Stimulated activated CD4-positive, alpha-beta T cell treated with anti-CD3 and anti-CD28 coated beads, Interleukin-15, amount 100 ng/mL, for 24 hours (primary cell): ENCODE results near the gene ODC1.

ENCODE experiments used
- DNase-seq: peaks from one replicate; pipeline ENCODE4 v3.0.0-alpha.2; 2020

Gene ODC1

DNA sequence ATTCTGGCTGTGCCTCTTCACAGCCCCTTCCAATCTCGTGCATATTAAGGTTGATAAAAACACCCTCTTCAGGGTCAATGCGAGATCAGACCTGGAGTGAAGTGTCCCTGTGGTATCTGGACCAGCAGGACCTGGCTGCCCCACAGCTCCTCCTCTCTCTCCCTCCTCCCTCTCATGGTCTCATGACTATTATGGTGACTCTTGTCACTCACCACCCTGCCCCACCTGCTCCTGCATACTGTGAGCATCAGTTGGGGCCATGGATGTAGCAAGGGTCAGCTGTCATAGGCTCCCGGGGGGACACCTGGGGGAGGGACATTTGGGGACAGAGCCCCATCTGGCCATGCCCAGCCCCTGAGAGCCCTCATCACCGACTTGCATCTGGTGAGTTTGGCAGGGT lies 50.2 kb downstream of the ODC1 start:
- DNase-seq, result no peak

DNA sequence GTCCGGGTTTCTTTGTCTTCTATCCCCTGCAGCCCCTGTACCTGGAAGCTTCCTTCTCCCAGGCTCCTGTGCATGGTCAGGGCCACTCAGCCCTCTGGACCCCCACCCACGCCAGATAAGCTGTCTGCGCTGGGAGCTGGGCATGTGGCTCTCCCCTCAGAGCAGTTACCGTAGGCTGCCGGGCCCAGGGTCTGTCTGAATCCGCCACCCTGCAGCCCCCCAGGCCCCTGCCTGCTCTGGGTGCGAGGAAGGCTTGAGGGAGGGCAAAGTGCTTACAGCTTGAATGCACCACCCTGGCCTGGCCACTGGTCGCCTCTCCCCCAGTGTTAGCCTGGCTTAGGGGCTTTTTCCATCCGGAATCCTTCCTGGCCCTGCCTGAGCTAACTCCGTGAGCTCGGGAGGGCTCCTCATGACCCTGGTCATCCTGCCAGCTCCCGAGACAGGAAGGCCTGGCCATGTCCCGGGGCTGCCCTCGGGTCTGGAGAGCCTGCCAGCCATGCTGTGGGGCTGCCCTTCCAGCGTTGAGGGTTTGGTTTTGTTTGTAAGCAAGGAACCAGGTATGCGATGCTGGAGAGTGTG lies 50.7 kb downstream of the ODC1 start:
- no peak for DNase-seq

DNA sequence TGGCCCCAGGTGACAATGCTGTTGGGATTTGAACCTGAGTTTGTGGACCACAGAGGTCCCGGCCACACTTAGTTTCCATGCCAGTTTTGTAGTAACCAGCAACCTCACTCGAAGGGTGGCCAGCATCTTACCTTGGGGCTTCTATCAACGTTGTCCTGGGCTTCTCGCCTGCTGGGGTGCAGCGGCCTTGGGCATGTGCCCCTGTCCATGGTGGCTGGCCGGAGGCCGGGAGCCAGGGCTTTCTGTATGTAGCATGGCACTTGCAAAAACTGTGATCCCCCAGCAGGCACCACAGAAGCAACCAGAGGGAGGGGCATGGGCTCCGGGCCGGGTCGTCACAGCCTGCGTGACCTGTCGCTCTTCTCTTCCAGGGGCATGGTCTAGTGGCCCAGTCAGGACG lies 51.7 kb downstream of the ODC1 start:
- DNase-seq, result no peak

DNA sequence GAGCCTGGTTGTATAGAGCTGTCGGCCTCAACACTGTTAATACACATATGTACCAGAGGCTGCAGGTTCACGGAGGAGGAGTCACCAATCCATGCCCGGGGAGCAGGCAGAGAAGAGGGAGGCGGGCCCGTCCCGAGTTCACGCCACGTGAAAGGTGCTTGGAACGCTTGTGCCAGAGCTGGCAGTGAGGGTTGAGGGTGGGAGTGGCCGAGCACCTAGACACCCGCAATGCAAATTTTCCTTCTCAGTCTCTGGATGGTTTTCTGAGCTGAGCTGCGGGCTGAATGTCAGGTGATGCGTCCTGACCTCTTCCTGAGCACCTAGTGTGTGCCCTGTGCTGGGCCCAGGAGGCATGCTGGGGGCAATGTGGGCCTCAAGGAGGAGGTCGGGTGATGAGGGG lies 52.2 kb downstream of the ODC1 start:
- DNase-seq, result no peak

DNA sequence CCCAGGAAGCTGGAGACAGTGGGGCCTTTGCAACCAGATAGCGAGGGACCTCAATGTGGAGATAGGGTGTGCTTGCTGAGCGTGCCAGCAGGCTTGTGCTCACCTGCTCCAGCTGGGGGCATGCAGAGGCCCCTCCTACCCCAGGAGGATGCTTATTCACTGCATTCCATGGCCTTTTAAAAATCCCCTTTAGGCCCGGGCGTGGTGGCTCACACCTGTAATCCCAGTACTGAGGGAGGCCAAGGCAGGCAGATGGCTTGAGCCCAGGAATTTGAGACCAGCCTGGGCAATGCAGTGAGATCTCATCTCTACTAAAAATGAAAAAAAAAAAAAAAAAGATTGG lies 54.5 kb downstream of the ODC1 start:
- no peak for DNase-seq

DNA sequence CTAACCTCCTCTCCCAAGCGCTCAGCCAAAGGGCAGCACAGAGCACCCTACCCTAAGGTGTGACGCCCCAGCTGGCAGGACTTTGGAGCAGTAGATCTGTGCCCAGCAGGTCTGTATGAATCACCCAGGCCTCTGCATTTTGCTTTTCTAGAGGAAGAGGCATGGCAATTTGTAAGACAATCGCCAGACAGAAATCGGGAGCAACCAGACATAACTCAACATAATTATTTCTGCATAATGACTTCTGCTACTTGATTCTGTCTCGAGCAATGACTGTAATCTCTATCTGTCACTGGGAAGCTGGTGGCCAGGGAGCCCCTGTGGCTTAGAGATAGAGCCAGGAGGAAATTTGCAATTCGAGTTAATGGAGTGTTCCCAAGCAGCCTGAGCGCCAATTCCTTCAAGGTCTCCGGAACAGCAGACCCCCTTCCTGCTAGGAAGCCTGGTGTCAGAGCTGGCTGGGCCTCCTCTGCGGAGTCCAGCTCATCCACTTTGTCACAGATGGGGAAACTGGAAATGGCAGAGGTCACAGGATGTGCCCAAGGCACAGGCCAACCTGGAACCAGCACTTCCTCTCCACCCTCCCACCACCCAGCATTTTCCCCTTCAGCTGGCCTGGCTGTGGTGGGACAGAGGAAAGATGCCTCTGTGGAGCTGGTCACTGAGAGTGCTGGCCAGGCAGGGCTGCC lies 55.0 kb downstream of the ODC1 start:
- no peak for DNase-seq

DNA sequence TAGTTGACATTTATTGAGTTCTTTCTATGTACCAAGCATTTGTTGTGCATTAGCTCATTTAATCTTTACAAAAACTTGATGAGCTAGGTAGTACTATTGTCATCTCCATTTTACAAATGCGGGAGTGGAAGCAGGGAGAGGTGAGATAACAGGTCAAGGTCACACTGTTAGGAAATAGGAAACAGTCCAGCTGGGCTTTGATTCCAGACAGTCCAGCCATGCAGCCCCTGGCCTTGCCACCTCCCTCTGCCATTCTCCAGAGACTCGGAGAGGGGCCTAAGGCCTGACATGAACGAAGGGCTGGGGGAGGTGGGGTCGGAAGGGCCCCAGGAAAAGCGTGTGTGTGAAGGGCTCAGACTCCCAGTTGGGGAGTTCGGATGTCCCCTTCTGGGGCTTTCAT lies 55.6 kb downstream of the ODC1 start:
- no peak for DNase-seq

DNA sequence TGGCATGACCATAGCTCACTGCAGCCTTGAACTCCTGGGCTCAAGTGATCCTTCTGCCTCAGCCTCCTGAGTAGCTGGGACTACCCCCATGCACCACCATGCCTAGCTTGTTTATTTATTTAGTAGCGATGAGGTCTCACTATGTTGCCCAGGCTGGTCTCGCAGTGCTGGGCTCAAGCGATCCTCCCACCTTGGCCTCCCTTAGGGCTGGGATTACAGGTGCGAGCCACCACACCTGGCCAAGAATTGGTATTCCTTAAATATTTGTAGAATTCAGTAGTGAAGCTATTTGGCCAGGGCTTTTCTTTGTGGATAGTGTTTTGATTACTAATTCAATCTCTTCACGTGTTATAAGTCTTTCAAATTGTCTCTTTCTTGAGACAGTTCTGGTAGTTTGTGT lies 56.0 kb downstream of the ODC1 start:
- no peak for DNase-seq

DNA sequence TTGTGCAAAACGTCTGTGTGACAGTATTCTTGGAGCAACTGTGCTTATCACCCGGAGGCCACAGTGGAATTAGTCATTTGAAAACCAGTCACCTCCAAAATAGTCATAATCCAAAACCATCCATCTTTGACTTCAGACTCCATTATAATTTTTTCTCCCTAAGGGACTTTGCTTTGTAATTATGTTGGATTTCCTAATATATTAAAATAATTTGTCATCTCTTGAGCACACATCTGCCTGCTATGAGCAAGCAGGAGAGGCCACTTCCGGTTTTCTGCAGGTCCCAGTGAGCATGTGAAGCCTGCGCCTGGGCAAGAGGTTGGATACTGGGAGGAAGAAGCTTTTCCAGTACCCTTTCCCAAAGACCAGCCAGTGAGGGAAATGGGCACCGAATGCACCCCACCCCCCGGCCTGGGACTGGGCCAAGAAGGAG lies 57.7 kb downstream of the ODC1 start:
- DNase-seq, result no peak
